Measurements from ENCODE around the gene SENP7.

Gene SENP7

GRCh38 chr3:101383156-101383575 is 129.8 kb downstream of the SENP7 start:
- DNase-seq (ENCODE audit: low spot score) = no peak
- TF ChIP-seq CTCF (IDR thresholded peaks at IDR 0.05; ENCODE audit: borderline replicate concordance, control extremely low read depth, extremely low read depth, insufficient read depth, missing control alignments) = no peak
- in situ Hi-C loops (cut with MboI; ENCODE audit: low sequenced_read_pairs, unreplicated experiment) = no loop called here

- peak; percentile 32 for DNase-seq (ENCODE audit: low spot score)
- TF ChIP-seq CTCF (IDR thresholded peaks at IDR 0.05; ENCODE audit: borderline replicate concordance, control extremely low read depth, extremely low read depth, insufficient read depth, missing control alignments) = no peak
- in situ Hi-C loops (cut with MboI; ENCODE audit: low sequenced_read_pairs, unreplicated experiment) = no loop called here
Measured at GRCh38 chr3:101381809-101382208, 131.2 kb downstream of the SENP7 start.

GRCh38 chr3:101379658-101380376 is 133.2 kb downstream of the SENP7 start:
- peak; percentile 49 for DNase-seq (ENCODE audit: low spot score)
- no peak for TF ChIP-seq CTCF (IDR thresholded peaks at IDR 0.05; ENCODE audit: borderline replicate concordance, control extremely low read depth, extremely low read depth, insufficient read depth, missing control alignments)
- in situ Hi-C loops (cut with MboI; ENCODE audit: low sequenced_read_pairs, unreplicated experiment) = no loop called here

GRCh38 chr3:101377796-101378195 is 135.2 kb downstream of the SENP7 start:
- DNase-seq (ENCODE audit: low spot score) = no peak
- in situ Hi-C loops (cut with MboI; ENCODE audit: low sequenced_read_pairs, unreplicated experiment) = no loop called here

GRCh38 chr3:101377209-101377608 is 135.8 kb downstream of the SENP7 start:
- TF ChIP-seq CTCF (IDR thresholded peaks at IDR 0.05; ENCODE audit: borderline replicate concordance, control extremely low read depth, extremely low read depth, insufficient read depth, missing control alignments) = no peak
- no peak for DNase-seq (ENCODE audit: low spot score)
- in situ Hi-C loops (cut with MboI; ENCODE audit: low sequenced_read_pairs, unreplicated experiment) = no loop called here

More at GRCh38 chr3:101377796-101378195, 135.2 kb downstream of the SENP7 start:
- no peak for TF ChIP-seq CTCF (IDR thresholded peaks at IDR 0.05; ENCODE audit: borderline replicate concordance, control extremely low read depth, extremely low read depth, insufficient read depth, missing control alignments)

GRCh38 chr3:101375586-101375985 is 137.4 kb downstream of the SENP7 start:
- no peak for TF ChIP-seq CTCF (IDR thresholded peaks at IDR 0.05; ENCODE audit: borderline replicate concordance, control extremely low read depth, extremely low read depth, insufficient read depth, missing control alignments)
- no peak for DNase-seq (ENCODE audit: low spot score)
- in situ Hi-C loops (cut with MboI; ENCODE audit: low sequenced_read_pairs, unreplicated experiment) = no loop called here

Data from GM13976 (cell line).